Mammary epithelial cell (primary cell): ENCODE measurements around the gene INCA1.

ENCODE experiments used
- CTCF ChIP-seq, 2 donors: IDR thresholded peaks in 1 of 2; conservative IDR thresholded peaks in 1 of 2; 2 replicates each; pipeline ENCODE4 v1.5.1; 2011 to 2012; ENCODE audit warnings: inconsistent platforms in 2 of 2, low read length in 2 of 2, mild to moderate bottlenecking in 2 of 2, control low read depth in 1 of 2, low read depth in 1 of 2; ENCODE audit not compliant: insufficient read depth in 1 of 2; ENCODE audit errors: extremely low read depth in 1 of 2
- EZH2 ChIP-seq: IDR thresholded peaks from 2 replicates; pipeline ENCODE4 v1.6.1; 2012; ENCODE audit warnings: low read length, inconsistent platforms, borderline replicate concordance

- TF ChIP-seq CTCF (conservative IDR thresholded peaks at IDR 0.05 in 1 of 2, IDR thresholded peaks at IDR 0.05 in 1 of 2; ENCODE audit: extremely low read depth in 1 of 2, insufficient read depth in 1 of 2, low read depth in 1 of 2, low read length in 2 of 2) (no peak), EZH2 (no peak)
Measured at GRCh38 chr17:5034651-5035050, 37.3 kb upstream of the INCA1 start.
